Measurements from ENCODE around the gene NPAS3.

GRCh38 chr14:33039311-33039710 lies 100.6 kb downstream of the NPAS3 start:
- no peak for TF ChIP-seq TAF1 (IDR thresholded peaks at IDR 0.05; ENCODE audit: borderline replicate concordance, insufficient read depth, low read length)
- TF ChIP-seq POLR2AphosphoS5 (IDR thresholded peaks at IDR 0.05; ENCODE audit: low read depth, low read length) = no peak

All from PFSK-1 (cell line).